ENCODE results near the gene FAM131A.
A peak's percentile ranks its signal among the peaks of the same experiment; 100 is the strongest.

Gene FAM131A, protein sequence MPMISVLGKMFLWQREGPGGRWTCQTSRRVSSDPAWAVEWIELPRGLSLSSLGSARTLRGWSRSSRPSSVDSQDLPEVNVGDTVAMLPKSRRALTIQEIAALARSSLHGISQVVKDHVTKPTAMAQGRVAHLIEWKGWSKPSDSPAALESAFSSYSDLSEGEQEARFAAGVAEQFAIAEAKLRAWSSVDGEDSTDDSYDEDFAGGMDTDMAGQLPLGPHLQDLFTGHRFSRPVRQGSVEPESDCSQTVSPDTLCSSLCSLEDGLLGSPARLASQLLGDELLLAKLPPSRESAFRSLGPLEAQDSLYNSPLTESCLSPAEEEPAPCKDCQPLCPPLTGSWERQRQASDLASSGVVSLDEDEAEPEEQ

GRCh38 chr3:184337399-184337714, at the start of gene FAM131A:
FAM131A (plus strand) TSS chr3:184337600; CDS start chr3:184337631, 31 bp downstream.
- DNase-seq (ENCODE audit: low read depth in 3 of 3) = no peak

- peak; percentile 43 to 64 (median 48) for DNase-seq (ENCODE audit: low read depth in 3 of 3)
These were observed 47.9 kb upstream of the FAM131A start for GRCh38 chr3:184289426-184289938.

DNA sequence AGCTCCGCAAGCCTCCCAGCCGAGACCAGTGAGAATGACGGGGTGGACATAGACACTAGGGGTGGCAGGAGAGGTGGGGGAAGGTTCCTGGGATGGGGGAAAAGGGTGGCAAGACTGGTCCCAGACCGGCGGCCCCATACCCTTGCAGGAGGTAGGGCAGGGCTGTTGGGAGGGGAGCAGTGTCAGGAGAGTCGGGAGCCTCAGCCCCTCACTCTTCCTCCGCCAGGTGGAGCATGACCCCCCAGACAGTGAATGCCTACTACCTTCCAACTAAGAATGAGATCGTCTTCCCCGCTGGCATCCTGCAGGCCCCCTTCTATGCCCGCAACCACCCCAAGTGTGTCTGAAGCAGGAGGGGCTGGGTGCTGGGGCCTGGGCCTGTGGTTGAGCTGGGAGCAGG, 47.1 kb upstream of the FAM131A start:
- no peak for DNase-seq (ENCODE audit: low read depth in 3 of 3)

- no peak for DNase-seq (ENCODE audit: low read depth in 3 of 3)
These were observed 46.2 kb upstream of the FAM131A start for GRCh38 chr3:184291044-184291737.

GRCh38 chr3:184291738-184292445, 45.5 kb upstream of the FAM131A start:
- no peak for DNase-seq (ENCODE audit: low read depth in 3 of 3)

GRCh38 chr3:184295771-184296170, 41.6 kb upstream of the FAM131A start:
- no peak for DNase-seq (ENCODE audit: low read depth in 3 of 3)

- no peak for DNase-seq (ENCODE audit: low read depth in 3 of 3)
These were observed 40.8 kb upstream of the FAM131A start for GRCh38 chr3:184296616-184297015.

GRCh38 chr3:184298759-184299487, 38.5 kb upstream of the FAM131A start, which contains the start of gene PSMD2:
PSMD2 (plus strand) TSS chr3:184299241; CDS start chr3:184299267, 26 bp downstream.
- DNase-seq (ENCODE audit: low read depth in 3 of 3) = peak; percentile 93 to 98 (median 98)

- no peak for DNase-seq (ENCODE audit: low read depth in 3 of 3)
These were observed 37.7 kb upstream of the FAM131A start for GRCh38 chr3:184299488-184300377.

DNA sequence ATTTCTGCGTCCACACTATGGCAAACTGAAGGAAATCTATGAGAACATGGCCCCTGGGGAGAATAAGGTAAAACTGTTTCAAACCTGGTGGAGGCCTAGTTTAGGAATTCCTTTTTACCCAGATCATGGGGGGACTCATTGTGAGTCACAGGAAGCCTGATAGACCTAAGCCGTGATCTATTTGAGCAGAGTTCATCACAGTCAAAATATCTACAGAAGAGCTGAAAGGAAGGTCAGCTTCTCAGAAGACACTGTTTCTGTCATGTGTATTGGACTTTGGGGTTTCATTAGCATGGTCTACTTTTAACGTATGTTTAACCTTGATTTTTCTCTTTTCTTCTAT, 37.1 kb upstream of the FAM131A start:
- DNase-seq (ENCODE audit: low read depth in 3 of 3) = no peak

DNA sequence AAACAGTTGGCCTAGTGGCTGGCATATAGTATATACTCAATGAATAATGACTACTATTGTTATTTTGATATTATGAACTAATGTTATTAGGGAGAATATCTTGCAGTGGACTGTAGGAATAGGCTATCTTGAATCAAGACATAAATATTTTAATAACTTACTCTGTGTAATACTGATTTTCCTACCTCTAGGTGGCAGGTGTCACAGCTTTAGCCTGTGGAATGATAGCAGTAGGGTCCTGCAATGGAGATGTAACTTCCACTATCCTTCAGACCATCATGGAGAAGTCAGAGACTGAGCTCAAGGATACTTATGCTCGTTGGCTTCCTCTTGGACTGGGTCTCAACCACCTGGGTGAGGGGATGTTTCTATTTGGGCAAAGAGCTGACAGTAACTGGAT, 31.8 kb upstream of the FAM131A start:
- DNase-seq (ENCODE audit: low read depth in 3 of 3) = no peak

DNA sequence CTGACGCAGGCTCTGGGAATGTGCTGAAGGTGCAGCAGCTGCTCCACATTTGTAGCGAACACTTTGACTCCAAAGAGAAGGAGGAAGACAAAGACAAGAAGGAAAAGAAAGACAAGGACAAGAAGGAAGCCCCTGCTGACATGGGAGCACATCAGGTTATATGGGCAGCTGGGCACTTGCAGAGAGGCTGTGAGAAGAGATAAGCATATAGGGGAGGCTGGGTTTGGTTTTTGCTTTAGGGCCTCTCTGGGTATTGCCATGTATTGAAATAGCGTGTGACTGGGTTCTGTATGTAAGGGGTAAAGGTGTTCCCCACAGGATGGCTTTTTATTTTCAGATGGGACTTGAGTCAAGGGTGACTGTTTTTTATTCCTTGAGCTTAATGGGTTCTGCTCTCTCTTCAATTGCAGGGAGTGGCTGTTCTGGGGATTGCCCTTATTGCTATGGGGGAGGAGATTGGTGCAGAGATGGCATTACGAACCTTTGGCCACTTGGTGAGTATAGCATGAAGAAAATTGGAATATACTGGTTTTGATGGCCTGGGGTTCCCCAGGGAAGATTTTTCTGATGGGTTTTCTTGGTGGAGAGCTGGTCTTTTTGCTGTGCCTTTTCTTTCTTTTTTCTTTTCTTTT, 30.9 kb upstream of the FAM131A start:
- no peak for DNase-seq (ENCODE audit: low read depth in 3 of 3)

- DNase-seq (ENCODE audit: low read depth in 3 of 3) = no peak
These were observed 29.5 kb upstream of the FAM131A start for GRCh38 chr3:184307915-184308314.

GRCh38 chr3:184308744-184309143, 28.7 kb upstream of the FAM131A start:
- no peak for DNase-seq (ENCODE audit: low read depth in 3 of 3)

GRCh38 chr3:184311633-184312032, 25.8 kb upstream of the FAM131A start:
- no peak for DNase-seq (ENCODE audit: low read depth in 3 of 3)

- DNase-seq (ENCODE audit: low read depth in 3 of 3) = peak; percentile 82 to 95 (median 84)
These were observed 23.1 kb upstream of the FAM131A start, which contains the start of gene EIF4G1 for GRCh38 chr3:184314363-184314699. EIF4G1 (plus strand) TSS chr3:184314606; CDS start chr3:184315797, 1,191 bp downstream.

DNA sequence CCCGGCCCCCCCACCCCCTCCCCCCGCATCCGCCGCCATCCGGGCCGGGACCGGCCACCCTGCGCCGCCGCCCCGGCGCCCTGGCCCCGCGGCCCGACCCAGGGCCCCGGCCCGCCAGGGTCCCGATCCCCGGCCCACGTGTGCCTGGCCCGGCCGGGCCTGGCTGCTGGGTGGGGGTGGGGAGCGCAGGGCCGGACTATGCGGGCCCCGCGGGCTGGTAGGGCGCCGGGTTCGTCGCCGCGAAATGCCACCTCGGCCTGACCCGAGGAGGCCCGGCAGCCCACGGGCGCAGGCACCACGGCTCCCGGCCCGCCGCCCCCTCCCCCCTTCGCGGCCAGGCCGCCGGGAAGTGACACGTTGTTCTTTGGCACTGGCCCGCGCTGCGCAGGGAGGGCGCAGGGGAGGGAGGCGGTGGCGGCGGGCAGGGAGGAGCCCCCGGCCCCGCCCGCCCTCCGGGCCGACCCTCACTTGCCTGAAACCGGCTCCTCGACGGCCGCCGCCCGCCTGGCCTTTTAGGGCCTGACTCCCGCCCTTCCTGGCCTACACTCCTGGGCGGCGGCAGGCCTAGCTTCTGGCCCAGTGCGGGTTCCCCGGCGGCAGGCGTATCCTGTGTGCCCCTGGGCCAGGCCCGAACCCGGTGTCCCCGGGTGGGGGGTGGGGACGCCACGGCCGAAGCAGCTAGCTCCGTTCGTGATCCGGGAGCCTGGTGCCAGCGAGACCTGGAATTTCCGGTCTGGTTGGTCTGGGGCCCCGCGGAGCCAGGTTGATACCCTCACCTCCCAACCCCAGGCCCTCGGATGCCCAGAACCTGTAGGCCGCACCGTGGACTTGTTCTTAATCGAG, 22.5 kb upstream of the FAM131A start:
- DNase-seq (ENCODE audit: low read depth in 3 of 3) = peak in 2 of 3 donors; percentile 31 to 40

- DNase-seq (ENCODE audit: low read depth in 3 of 3) = no peak
These were observed 21.9 kb upstream of the FAM131A start for GRCh38 chr3:184315543-184315867.

DNA sequence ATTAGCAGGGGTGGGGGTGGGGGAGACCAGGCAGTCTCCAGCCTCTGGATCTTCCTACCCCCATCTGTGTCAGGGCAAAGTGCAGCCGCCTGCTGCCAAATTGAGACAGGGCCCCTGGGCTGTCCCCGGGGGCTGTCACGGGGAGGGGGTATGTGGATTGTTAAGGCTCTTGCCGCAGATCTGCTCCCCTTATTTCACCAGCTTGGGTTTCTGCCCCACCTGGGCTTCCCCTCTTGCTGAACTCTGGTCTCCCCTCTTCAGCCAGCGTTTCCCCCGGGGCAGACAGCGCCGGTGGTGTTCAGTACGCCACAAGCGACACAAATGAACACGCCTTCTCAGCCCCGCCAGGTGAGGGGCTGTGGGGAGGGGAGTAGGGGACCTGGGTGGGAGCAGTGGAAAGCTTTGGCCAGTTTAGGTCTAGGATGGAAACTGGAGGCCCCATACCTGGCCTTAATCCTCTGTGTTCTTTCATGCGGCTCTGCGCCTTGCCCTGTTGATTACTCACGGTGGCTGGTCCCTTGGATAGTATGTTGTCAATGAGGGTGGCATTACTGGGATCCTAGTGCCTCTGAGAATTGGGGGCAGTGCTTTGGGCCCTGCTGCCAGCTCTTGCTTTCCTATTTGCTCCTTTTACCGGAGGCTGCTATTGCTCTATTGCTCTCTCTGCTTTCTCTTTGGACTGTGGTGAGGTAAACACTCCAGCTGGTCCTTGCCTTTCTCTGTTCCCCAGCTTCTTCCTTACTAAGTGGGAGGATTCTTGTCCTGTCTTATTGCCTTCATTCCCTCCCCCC, 21.3 kb upstream of the FAM131A start:
- DNase-seq (ENCODE audit: low read depth in 3 of 3) = no peak
